ENCODE data around the gene CYP11A1. TPM values are rescaled to one million over a fixed set of nuclear protein-coding genes. Genes with fewer than 3 reads are reported as not detected.

Gene CYP11A1
- total RNA-seq, 4 donors from 2014 or later, result 1.3 to 17.0 (median 9.5) TPM

DNA sequence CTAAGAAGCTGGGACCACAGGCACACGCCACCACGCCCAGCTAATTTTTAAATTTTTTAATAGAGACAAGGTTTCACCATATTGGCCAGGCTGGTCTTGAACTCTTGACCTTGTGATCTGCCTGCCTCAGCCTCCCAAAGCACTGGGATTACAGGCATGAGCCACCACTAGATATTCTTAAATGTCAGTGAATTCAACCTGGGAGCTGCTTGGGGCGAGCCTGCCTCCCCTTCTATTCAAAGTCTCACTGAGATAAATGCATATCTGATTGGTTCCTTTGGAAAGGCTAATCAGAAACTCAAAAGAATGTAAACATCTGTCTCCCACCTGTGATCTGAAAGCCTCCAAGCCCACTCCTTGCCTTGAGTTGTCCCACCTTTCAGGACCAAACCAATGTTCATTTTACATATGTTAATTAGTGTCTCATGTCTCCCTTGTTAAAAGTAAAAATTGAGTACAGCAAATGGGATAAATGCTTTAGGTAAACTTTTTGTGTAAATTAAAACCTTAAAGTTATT lies 15.0 kb downstream of the CYP11A1 start:
- intact Hi-C loops (cut with DNase I), result no loop called here
- no peak for DNase-seq
- 74 to 75% methylated on average over 3 of the region's 3 CpGs for WGBS, 2 donors
- Histone ChIP-seq H3K9me3 (no peaks in the 10 kb centered on the region), H3K27ac (no peak overlapping the region), H3K4me1 (peaks cover 2 to 48% (median 22%) of the 10 kb centered on the region in 3 donors), H3K27me3 (peaks cover 0 to 14% (median 0%) of the 10 kb centered on the region in 4 donors), H3K4me3 (no peak overlapping the region), H3K36me3 (no peaks in the 10 kb centered on the region)
- TF ChIP-seq POLR2A (IDR thresholded peaks at IDR 0.05) (no peak), CTCF (IDR thresholded peaks at IDR 0.05) (no peak)

- Histone ChIP-seq H3K27me3 (peaks cover 0 to 14% (median 0%) of the 10 kb centered on the region in 4 donors), H3K4me3 (no peak overlapping the region), H3K27ac (no peak overlapping the region), H3K4me1 (peaks cover 0 to 41% (median 19%) of the 10 kb centered on the region in 3 donors), H3K9me3 (no peaks in the 10 kb centered on the region), H3K36me3 (no peaks in the 10 kb centered on the region)
- no peak for DNase-seq
- WGBS, 2 donors, result 23 to 25% methylated on average over 3 of the region's 3 CpGs
- intact Hi-C loops (cut with DNase I), result no loop called here
- no peak for TF ChIP-seq POLR2A (IDR thresholded peaks at IDR 0.05)
- TF ChIP-seq CTCF (IDR thresholded peaks at IDR 0.05), result no peak
Measured at GRCh38 chr15:74351670-74352069, 15.8 kb downstream of the CYP11A1 start.

- H3K36me3 ChIP-seq, result no peaks in the 10 kb centered on the region
- H3K4me1 ChIP-seq, result peaks cover 0 to 30% (median 13%) of the 10 kb centered on the region in 3 donors
- peak overlapping the region in 2 of 4 donors; percentile 14 to 20 for H3K27ac ChIP-seq
- intact Hi-C loops (cut with DNase I), result no loop called here
- H3K4me3 ChIP-seq, result no peak overlapping the region
- TF ChIP-seq POLR2A (IDR thresholded peaks at IDR 0.05), result no peak
- TF ChIP-seq CTCF (IDR thresholded peaks at IDR 0.05), result no peak
- no peak for DNase-seq
- peaks cover 0 to 9% (median 0%) of the 10 kb centered on the region in 4 donors for H3K27me3 ChIP-seq
- 50 to 73% methylated on average over 14 of the region's 14 CpGs for WGBS, 2 donors
- no peaks in the 10 kb centered on the region for H3K9me3 ChIP-seq
Measured at GRCh38 chr15:74350295-74351275, 16.9 kb downstream of the CYP11A1 start.

DNA sequence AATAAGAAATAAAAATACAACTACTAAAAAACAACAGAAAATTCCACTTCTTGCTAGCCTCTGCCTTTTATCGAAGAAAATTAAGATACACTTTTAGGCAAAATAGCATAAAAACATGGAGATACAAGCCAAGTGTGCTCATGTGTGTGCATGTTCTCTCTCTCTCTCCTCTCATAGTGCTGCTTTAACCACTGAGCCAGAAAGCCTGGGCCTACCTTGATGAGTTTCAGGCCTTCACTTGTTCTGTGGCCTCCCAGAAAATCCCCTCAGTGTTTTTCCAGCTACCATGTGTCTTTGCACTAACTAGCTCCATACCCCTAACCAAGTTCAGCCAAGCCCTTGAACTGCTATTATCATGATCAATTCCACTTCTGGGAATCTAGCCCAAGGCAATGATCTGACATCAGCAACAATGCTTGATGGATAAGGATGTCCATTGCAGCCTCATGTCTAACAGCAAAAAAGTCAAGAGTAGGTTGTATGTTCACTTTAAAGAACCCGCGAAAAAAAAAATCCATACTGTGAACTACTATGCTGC lies 18.1 kb downstream of the CYP11A1 start:
- intact Hi-C loops (cut with DNase I), result no loop called here
- TF ChIP-seq POLR2A (IDR thresholded peaks at IDR 0.05) (no peak), CTCF (IDR thresholded peaks at IDR 0.05) (no peak)
- Histone ChIP-seq H3K27ac (peak overlapping the region in 3 of 4 donors; percentile 20 to 40 (median 34)), H3K9me3 (no peaks in the 10 kb centered on the region), H3K27me3 (peaks cover 0 to 6% (median 0%) of the 10 kb centered on the region in 4 donors), H3K36me3 (no peaks in the 10 kb centered on the region), H3K4me3 (no peak overlapping the region), H3K4me1 (peaks cover 0 to 26% (median 13%) of the 10 kb centered on the region in 3 donors)
- no peak for DNase-seq
- WGBS, 2 donors, result 40 to 47% methylated on average over 3 of the region's 3 CpGs

All from esophagus squamous epithelium (tissue), 5 donors.